Breast epithelium (tissue), 4 donors: ENCODE results near the gene TEX22. TPM values are rescaled to one million over a fixed set of nuclear protein-coding genes. Genes with fewer than 3 reads are reported as not detected.

Experiments
- DNase-seq, 2 donors: peaks; one replicate each; pipeline ENCODE4 v3.0.0-alpha.2; 2019; ENCODE audit warnings: low spot score in 2 of 2
- H3K27ac ChIP-seq, 2 donors: fragments of 200-600 bp; sonication (generic) in 1 of 2; one replicate each; pipeline ENCODE4 v1.5.1; 2016 to 2019; ENCODE audit warnings: mild to moderate bottlenecking in 1 of 2
- H3K27me3 ChIP-seq, 2 donors: fragments of 200-600 bp; sonication (generic) in 1 of 2; one replicate each; pipeline versions ENCODE4 v1.5.1 to v1.6.0; 2017 to 2019; ENCODE audit warnings: control low read depth in 1 of 2, mild to moderate bottlenecking in 1 of 2
- H3K36me3 ChIP-seq: fragments of 200-600 bp; one replicate; pipeline ENCODE4 v1.5.1; 2019
- H3K4me1 ChIP-seq, 2 donors: fragments of 200-600 bp; sonication (generic); one replicate each; pipeline ENCODE4 v1.5.1; 2016 to 2019; ENCODE audit warnings: control low read depth in 1 of 2
- H3K4me3 ChIP-seq, 3 donors: fragments of 200-600 bp; sonication (generic); 1 replicate in 2 of 3; 2 replicates in 1 of 3; pipeline ENCODE4 v1.5.1; 2016 to 2019; ENCODE audit warnings: mild to moderate bottlenecking in 3 of 3, moderate library complexity in 2 of 3
- H3K9me3 ChIP-seq, 2 donors: fragments of 200-600 bp; sonication (generic) in 1 of 2; one replicate each; pipeline ENCODE4 v1.5.1; 2016 to 2019; ENCODE audit warnings: control low read depth in 1 of 2
- CTCF ChIP-seq, 3 donors: fragments of 450-650 bp; IDR thresholded peaks; one replicate each; pipeline ENCODE4 v1.5.1; 2016 to 2017; ENCODE audit warnings: antibody characterized with exemption in 3 of 3, mild to moderate bottlenecking in 3 of 3, moderate library complexity in 3 of 3
- POLR2A ChIP-seq: fragments of 450-650 bp; IDR thresholded peaks from one replicate; pipeline ENCODE4 v1.6.1; 2016; ENCODE audit warnings: antibody characterized with exemption, mild to moderate bottlenecking, moderate library complexity
- POLR2AphosphoS5 ChIP-seq, 3 donors: sonication (generic); formaldehyde crosslinking; IDR thresholded peaks; one replicate each; pipeline ENCODE4 v1.6.1; 2017; ENCODE audit warnings: antibody characterized with exemption in 3 of 3
- intact Hi-C: fragments of 100-400 bp; cut with DNase I; formaldehyde crosslinking; loops from one replicate; pipeline ENCODE4 v1.15.1; 2023; ENCODE audit warnings: low total_unique reads
- total RNA-seq, 3 donors: library from RNA; depleted of rRNA; stranded (reverse); fragments of >200 nt; gene quantifications; one replicate each; pipeline ENCODE4 v1.1.0, GENCODE V29; 2016

The TEX22 gene
- total RNA-seq, 3 donors from 2014 or later, result 0.33 to 0.64 (median 0.59) TPM

- no peaks in the 10 kb centered on the region for H3K27me3 ChIP-seq
- H3K9me3 ChIP-seq, result peaks cover 0 to 5% of the 10 kb centered on the region in 2 donors
- intact Hi-C loops, result no loop called here
- no peak for DNase-seq
- H3K4me1 ChIP-seq, result peaks cover 0 to 4% of the 10 kb centered on the region in 2 donors
- peak overlapping the region; percentile 86 to 99 (median 88) for H3K4me3 ChIP-seq
- H3K27ac ChIP-seq, result peak overlapping the region; percentile 89 to 90
- H3K36me3 ChIP-seq, result no peaks in the 10 kb centered on the region
- TF ChIP-seq CTCF (IDR thresholded peaks at IDR 0.05) (no peak), POLR2AphosphoS5 (IDR thresholded peaks at IDR 0.05) (no peak), POLR2A (no peak)
Observed at GRCh38 chr14:105398726-105399465, 558 bp downstream of the TEX22 start.

GRCh38 chr14:105399466-105399775 lies 1.1 kb downstream of the TEX22 start:
- TF ChIP-seq POLR2A (no peak), CTCF (IDR thresholded peaks at IDR 0.05) (no peak), POLR2AphosphoS5 (IDR thresholded peaks at IDR 0.05) (no peak)
- peaks cover 0 to 5% of the 10 kb centered on the region in 2 donors for H3K9me3 ChIP-seq
- no peaks in the 10 kb centered on the region for H3K27me3 ChIP-seq
- DNase-seq, result no peak
- H3K27ac ChIP-seq, result no peak overlapping the region
- H3K4me3 ChIP-seq, result peak overlapping the region; percentile 86 to 99 (median 88)
- intact Hi-C loops, result no loop called here
- H3K36me3 ChIP-seq, result no peaks in the 10 kb centered on the region
- peaks cover 0 to 4% of the 10 kb centered on the region in 2 donors for H3K4me1 ChIP-seq

- intact Hi-C loops, result no loop called here
- Histone ChIP-seq H3K27me3 (no peaks in the 10 kb centered on the region), H3K4me3 (peak overlapping the region in 1 of 3 donors; percentile 99), H3K27ac (no peak overlapping the region), H3K9me3 (peaks cover 0 to 11% of the 10 kb centered on the region in 2 donors), H3K4me1 (peaks cover 0 to 4% of the 10 kb centered on the region in 2 donors), H3K36me3 (no peaks in the 10 kb centered on the region)
- DNase-seq, result no peak
- TF ChIP-seq CTCF (IDR thresholded peaks at IDR 0.05), result no peak
- no peak for TF ChIP-seq POLR2AphosphoS5 (IDR thresholded peaks at IDR 0.05)
- TF ChIP-seq POLR2A, result no peak
Observed at GRCh38 chr14:105400016-105400415, 1.7 kb downstream of the TEX22 start.

GRCh38 chr14:105401699-105402098 lies 3.4 kb downstream of the TEX22 start:
- no peak overlapping the region for H3K27ac ChIP-seq
- no peaks in the 10 kb centered on the region for H3K27me3 ChIP-seq
- H3K4me1 ChIP-seq, result peaks cover 0 to 4% of the 10 kb centered on the region in 2 donors
- no peaks in the 10 kb centered on the region for H3K36me3 ChIP-seq
- TF ChIP-seq POLR2AphosphoS5 (IDR thresholded peaks at IDR 0.05) (no peak), CTCF (IDR thresholded peaks at IDR 0.05) (no peak), POLR2A (no peak)
- DNase-seq, result no peak
- intact Hi-C loops, result no loop called here
- H3K4me3 ChIP-seq, result no peak overlapping the region
- peaks cover 0 to 11% of the 10 kb centered on the region in 2 donors for H3K9me3 ChIP-seq

GRCh38 chr14:105408592-105408991 lies 10.3 kb downstream of the TEX22 start:
- no peaks in the 10 kb centered on the region for H3K36me3 ChIP-seq
- intact Hi-C loops, result no loop called here
- peaks cover 0 to 7% of the 10 kb centered on the region in 2 donors for H3K9me3 ChIP-seq
- H3K27ac ChIP-seq, result no peak overlapping the region
- no peak for DNase-seq
- no peaks in the 10 kb centered on the region for H3K4me1 ChIP-seq
- TF ChIP-seq CTCF (IDR thresholded peaks at IDR 0.05) (no peak), POLR2A (no peak), POLR2AphosphoS5 (IDR thresholded peaks at IDR 0.05) (no peak)
- H3K27me3 ChIP-seq, result peaks cover 0 to 4% of the 10 kb centered on the region in 2 donors
- H3K4me3 ChIP-seq, result no peak overlapping the region
